Measurements from ENCODE around the gene IPO5. TPM values are rescaled to one million over a fixed set of nuclear protein-coding genes. Genes with fewer than 3 reads are reported as not detected.
"Not testable (repeated sequence)": the region's sequence is repeated elsewhere in the genome, so short reads cannot be mapped to it uniquely, and the experiment has no call there.

The IPO5 gene
- total RNA-seq, 1 donor from 2014 or later: 69.5 TPM

- ATAC-seq: no peak
Observed at GRCh38 chr13:97951376-97951775, 2.1 kb upstream of the IPO5 start.

GRCh38 chr13:97952831-97953230, 644 bp upstream of the IPO5 start:
- not testable (repeated sequence) for ATAC-seq

GRCh38 chr13:97961340-97961739, 7.9 kb downstream of the IPO5 start:
- no peak for ATAC-seq

GRCh38 chr13:97962887-97963286, 9.4 kb downstream of the IPO5 start:
- no peak for ATAC-seq

GRCh38 chr13:97967226-97967625, 13.8 kb downstream of the IPO5 start:
- no peak for ATAC-seq

GRCh38 chr13:97967948-97968347, 14.5 kb downstream of the IPO5 start:
- ATAC-seq: no peak

- no peak for ATAC-seq
Observed at GRCh38 chr13:97971519-97971918, 18.0 kb downstream of the IPO5 start.

- ATAC-seq: no peak
Observed at GRCh38 chr13:97974773-97975172, 21.3 kb downstream of the IPO5 start.

- ATAC-seq: no peak
Observed at GRCh38 chr13:97975280-97975847, 21.9 kb downstream of the IPO5 start.

GRCh38 chr13:97975848-97976609, 22.6 kb downstream of the IPO5 start:
- peak; percentile 99 for ATAC-seq

GRCh38 chr13:97976610-97977521, 23.4 kb downstream of the IPO5 start:
- peak; percentile 58 for ATAC-seq

- no peak for ATAC-seq
Observed at GRCh38 chr13:97977982-97978381, 24.5 kb downstream of the IPO5 start.

GRCh38 chr13:97978651-97979050, 25.2 kb downstream of the IPO5 start:
- ATAC-seq: no peak

- no peak for ATAC-seq
Observed at GRCh38 chr13:97979051-97979450, 25.6 kb downstream of the IPO5 start.

GRCh38 chr13:97979556-97979955, 26.1 kb downstream of the IPO5 start:
- no peak for ATAC-seq

- ATAC-seq: no peak
Observed at GRCh38 chr13:97982286-97982685, 28.8 kb downstream of the IPO5 start.

GRCh38 chr13:97986835-97987234, 33.4 kb downstream of the IPO5 start:
- no peak for ATAC-seq

GRCh38 chr13:97999653-98000052, 46.2 kb downstream of the IPO5 start:
- ATAC-seq: no peak

GRCh38 chr13:98004107-98004506, 50.6 kb downstream of the IPO5 start:
- no peak for ATAC-seq

GRCh38 chr13:98004997-98005396, 51.5 kb downstream of the IPO5 start:
- not testable (repeated sequence) for ATAC-seq

GRCh38 chr13:98007001-98007400, 53.5 kb downstream of the IPO5 start:
- ATAC-seq: no peak

GRCh38 chr13:98013241-98013640, 59.8 kb downstream of the IPO5 start:
- no peak for ATAC-seq

GRCh38 chr13:98014766-98015165, 61.3 kb downstream of the IPO5 start:
- no peak for ATAC-seq
